Breast epithelium (tissue), 4 donors: ENCODE measurements around the gene PKD2L1. TPM values are rescaled to one million over a fixed set of nuclear protein-coding genes. Genes with fewer than 3 reads are reported as not detected.

Experiments
- DNase-seq, 2 donors: peaks; one replicate each; pipeline ENCODE4 v3.0.0-alpha.2; 2019; ENCODE audit warnings: low spot score in 2 of 2
- H3K27ac ChIP-seq, 2 donors: fragments of 200-600 bp; sonication (generic) in 1 of 2; one replicate each; pipeline ENCODE4 v1.5.1; 2016 to 2019; ENCODE audit warnings: mild to moderate bottlenecking in 1 of 2
- H3K27me3 ChIP-seq, 2 donors: fragments of 200-600 bp; sonication (generic) in 1 of 2; one replicate each; pipeline versions ENCODE4 v1.5.1 to v1.6.0; 2017 to 2019; ENCODE audit warnings: control low read depth in 1 of 2, mild to moderate bottlenecking in 1 of 2
- H3K36me3 ChIP-seq: fragments of 200-600 bp; one replicate; pipeline ENCODE4 v1.5.1; 2019
- H3K4me1 ChIP-seq, 2 donors: fragments of 200-600 bp; sonication (generic); one replicate each; pipeline ENCODE4 v1.5.1; 2016 to 2019; ENCODE audit warnings: control low read depth in 1 of 2
- H3K4me3 ChIP-seq, 3 donors: fragments of 200-600 bp; sonication (generic); 1 replicate in 2 of 3; 2 replicates in 1 of 3; pipeline ENCODE4 v1.5.1; 2016 to 2019; ENCODE audit warnings: mild to moderate bottlenecking in 3 of 3, moderate library complexity in 2 of 3
- H3K9me3 ChIP-seq, 2 donors: fragments of 200-600 bp; sonication (generic) in 1 of 2; one replicate each; pipeline ENCODE4 v1.5.1; 2016 to 2019; ENCODE audit warnings: control low read depth in 1 of 2
- POLR2A ChIP-seq: fragments of 450-650 bp; IDR thresholded peaks from one replicate; pipeline ENCODE4 v1.6.1; 2016; ENCODE audit warnings: antibody characterized with exemption, mild to moderate bottlenecking, moderate library complexity
- POLR2AphosphoS5 ChIP-seq, 3 donors: sonication (generic); formaldehyde crosslinking; IDR thresholded peaks; one replicate each; pipeline ENCODE4 v1.6.1; 2017; ENCODE audit warnings: antibody characterized with exemption in 3 of 3
- intact Hi-C: fragments of 100-400 bp; cut with DNase I; formaldehyde crosslinking; loops from one replicate; pipeline ENCODE4 v1.15.1; 2023; ENCODE audit warnings: low total_unique reads
- total RNA-seq, 3 donors: library from RNA; depleted of rRNA; stranded (reverse); fragments of >200 nt; gene quantifications; one replicate each; pipeline ENCODE4 v1.1.0, GENCODE V29; 2016
- TF ChIP-seq, protein P1 (sequence below), 3 donors: fragments of 450-650 bp; IDR thresholded peaks; one replicate each; pipeline ENCODE4 v1.5.1; 2016 to 2017; ENCODE audit warnings: antibody characterized with exemption in 3 of 3, mild to moderate bottlenecking in 3 of 3, moderate library complexity in 3 of 3

Gene PKD2L1
- total RNA-seq, 3 donors from 2014 or later, result 0.32 to 1.5 TPM; not detected in 1

DNA sequence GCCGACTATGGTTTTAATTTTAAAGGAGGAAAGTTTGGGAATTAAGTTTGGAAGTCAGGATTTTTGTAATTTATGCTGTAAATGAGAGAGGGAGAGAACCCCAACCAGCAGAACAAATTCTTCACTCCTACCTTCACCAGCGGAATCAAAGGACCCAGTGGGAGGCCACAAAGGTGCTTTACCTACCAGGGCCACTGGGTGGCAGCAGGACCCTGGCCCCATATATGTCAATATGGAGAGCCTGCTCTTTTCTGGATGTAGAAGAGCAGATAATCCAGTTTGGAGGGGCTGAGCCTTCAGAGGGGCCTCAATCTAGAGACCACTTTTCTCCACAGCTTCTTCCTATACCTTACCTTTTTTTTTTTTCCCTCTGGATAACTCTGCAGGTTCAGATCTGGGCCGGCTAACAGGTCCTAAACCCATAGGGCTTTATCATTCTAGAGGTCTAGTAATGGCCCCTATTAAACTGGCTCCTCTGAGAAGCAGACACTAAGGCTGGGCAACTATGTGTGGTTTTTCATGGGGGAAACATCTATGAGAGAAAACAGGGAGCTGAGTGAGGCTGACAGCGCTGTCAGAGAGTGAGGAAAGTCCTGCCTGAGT, 8.5 kb upstream of the PKD2L1 start:
- Histone ChIP-seq H3K4me3 (no peak overlapping the region), H3K36me3 (no peaks in the 10 kb centered on the region), H3K27ac (no peak overlapping the region), H3K9me3 (no peaks in the 10 kb centered on the region), H3K27me3 (no peaks in the 10 kb centered on the region), H3K4me1 (no peaks in the 10 kb centered on the region)
- peak; percentile 69 to 80 for DNase-seq
- TF ChIP-seq, protein P1, sequence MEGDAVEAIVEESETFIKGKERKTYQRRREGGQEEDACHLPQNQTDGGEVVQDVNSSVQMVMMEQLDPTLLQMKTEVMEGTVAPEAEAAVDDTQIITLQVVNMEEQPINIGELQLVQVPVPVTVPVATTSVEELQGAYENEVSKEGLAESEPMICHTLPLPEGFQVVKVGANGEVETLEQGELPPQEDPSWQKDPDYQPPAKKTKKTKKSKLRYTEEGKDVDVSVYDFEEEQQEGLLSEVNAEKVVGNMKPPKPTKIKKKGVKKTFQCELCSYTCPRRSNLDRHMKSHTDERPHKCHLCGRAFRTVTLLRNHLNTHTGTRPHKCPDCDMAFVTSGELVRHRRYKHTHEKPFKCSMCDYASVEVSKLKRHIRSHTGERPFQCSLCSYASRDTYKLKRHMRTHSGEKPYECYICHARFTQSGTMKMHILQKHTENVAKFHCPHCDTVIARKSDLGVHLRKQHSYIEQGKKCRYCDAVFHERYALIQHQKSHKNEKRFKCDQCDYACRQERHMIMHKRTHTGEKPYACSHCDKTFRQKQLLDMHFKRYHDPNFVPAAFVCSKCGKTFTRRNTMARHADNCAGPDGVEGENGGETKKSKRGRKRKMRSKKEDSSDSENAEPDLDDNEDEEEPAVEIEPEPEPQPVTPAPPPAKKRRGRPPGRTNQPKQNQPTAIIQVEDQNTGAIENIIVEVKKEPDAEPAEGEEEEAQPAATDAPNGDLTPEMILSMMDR (IDR thresholded peaks at IDR 0.05), result peak; percentile 72 to 91 (median 84)
- TF ChIP-seq POLR2AphosphoS5 (IDR thresholded peaks at IDR 0.05) (no peak), POLR2A (no peak)
- intact Hi-C loops, result no loop called here

- peaks cover 0 to 17% of the 10 kb centered on the region in 2 donors for H3K27me3 ChIP-seq
- no peaks in the 10 kb centered on the region for H3K4me1 ChIP-seq
- no peaks in the 10 kb centered on the region for H3K9me3 ChIP-seq
- H3K27ac ChIP-seq, result no peak overlapping the region
- intact Hi-C loops, result loop anchor here (2.0 kb wide), 1 partner anchor 96 kb away; no protein-coding TSS in a partner anchor
- H3K36me3 ChIP-seq, result no peaks in the 10 kb centered on the region
- no peak for DNase-seq
- TF ChIP-seq POLR2AphosphoS5 (IDR thresholded peaks at IDR 0.05) (no peak), POLR2A (no peak)
- TF ChIP-seq, protein P1 (IDR thresholded peaks at IDR 0.05), result no peak
- H3K4me3 ChIP-seq, result no peak overlapping the region
These were observed 4.7 kb upstream of the PKD2L1 start for GRCh38 chr10:100334762-100335161.

GRCh38 chr10:100333661-100334440, 3.8 kb upstream of the PKD2L1 start:
- Histone ChIP-seq H3K27me3 (peaks cover 0 to 26% of the 10 kb centered on the region in 2 donors), H3K9me3 (no peaks in the 10 kb centered on the region), H3K4me1 (no peaks in the 10 kb centered on the region), H3K36me3 (no peaks in the 10 kb centered on the region), H3K4me3 (no peak overlapping the region), H3K27ac (no peak overlapping the region)
- no peak for DNase-seq
- TF ChIP-seq POLR2AphosphoS5 (IDR thresholded peaks at IDR 0.05) (no peak), POLR2A (no peak)
- TF ChIP-seq, protein P1 (IDR thresholded peaks at IDR 0.05), result no peak
- intact Hi-C loops, result loop anchor here (2.0 kb wide), 1 partner anchor 97 kb away; no protein-coding TSS in a partner anchor

DNA sequence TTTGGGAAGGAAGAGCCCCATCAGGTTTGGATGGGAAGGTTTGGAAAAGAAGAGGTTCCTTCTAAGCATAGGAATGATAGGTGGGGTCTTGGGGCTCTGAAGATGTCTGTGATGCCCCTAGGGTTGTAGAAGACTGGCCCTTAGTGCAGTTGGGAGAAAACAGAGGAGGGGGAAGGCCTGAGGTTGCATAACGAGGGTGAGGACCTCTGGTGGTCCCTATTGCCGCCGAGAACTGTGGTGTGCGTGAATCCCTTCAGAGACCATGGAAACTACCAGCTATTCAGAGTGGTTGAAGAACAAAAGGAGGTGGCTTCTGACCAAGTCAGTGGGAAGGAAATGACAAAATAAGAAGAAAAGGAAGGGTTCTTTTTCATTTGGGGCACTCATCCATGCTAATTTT, 3.1 kb upstream of the PKD2L1 start:
- DNase-seq, result no peak
- intact Hi-C loops, result no loop called here
- TF ChIP-seq, protein P1 (IDR thresholded peaks at IDR 0.05), result no peak
- H3K4me3 ChIP-seq, result no peak overlapping the region
- H3K4me1 ChIP-seq, result no peaks in the 10 kb centered on the region
- no peak overlapping the region for H3K27ac ChIP-seq
- no peaks in the 10 kb centered on the region for H3K36me3 ChIP-seq
- peaks cover 0 to 26% of the 10 kb centered on the region in 2 donors for H3K27me3 ChIP-seq
- no peaks in the 10 kb centered on the region for H3K9me3 ChIP-seq

- H3K36me3 ChIP-seq, result no peaks in the 10 kb centered on the region
- no peak for DNase-seq
- no peak overlapping the region for H3K27ac ChIP-seq
- H3K4me3 ChIP-seq, result no peak overlapping the region
- no peaks in the 10 kb centered on the region for H3K4me1 ChIP-seq
- intact Hi-C loops, result no loop called here
- H3K9me3 ChIP-seq, result no peaks in the 10 kb centered on the region
- TF ChIP-seq POLR2A, result no peak
- TF ChIP-seq, protein P1 (IDR thresholded peaks at IDR 0.05), result no peak
- TF ChIP-seq POLR2AphosphoS5 (IDR thresholded peaks at IDR 0.05), result no peak
- peaks cover 0 to 29% of the 10 kb centered on the region in 2 donors for H3K27me3 ChIP-seq
These were observed 1.8 kb downstream of the PKD2L1 start for GRCh38 chr10:100328198-100328597.
